Muscle layer of duodenum (tissue), 2 donors: Measurements from ENCODE around the gene STARD8.
"Not testable (repeated sequence)": the region's sequence is repeated elsewhere in the genome, so short reads cannot be mapped to it uniquely, and the experiment has no call there.

Experiments
- H3K27ac ChIP-seq: one replicate; pipeline ENCODE4 v1.7.0; 2013; ENCODE audit warnings: mild to moderate bottlenecking, low read length
- H3K27me3 ChIP-seq: one replicate; pipeline ENCODE4 v1.7.0; 2013; ENCODE audit warnings: low read depth, mild to moderate bottlenecking, control low read depth, low read length
- H3K36me3 ChIP-seq, 2 donors: one replicate each; pipeline ENCODE4 v1.7.0; 2013; ENCODE audit warnings: low read length in 2 of 2, control low read depth in 1 of 2, mild to moderate bottlenecking in 1 of 2; ENCODE audit not compliant: insufficient read depth in 2 of 2, control insufficient read depth in 1 of 2
- H3K4me1 ChIP-seq, 2 donors: one replicate each; pipeline ENCODE4 v1.7.0; 2013; ENCODE audit warnings: low read length in 2 of 2, mild to moderate bottlenecking in 2 of 2, control low read depth in 1 of 2, moderate library complexity in 1 of 2; ENCODE audit not compliant: insufficient read depth in 2 of 2, control insufficient read depth in 1 of 2
- H3K4me3 ChIP-seq, 2 donors: one replicate each; pipeline ENCODE4 v1.7.0; 2013; ENCODE audit warnings: low read length in 2 of 2, low read depth in 1 of 2, mild to moderate bottlenecking in 1 of 2
- H3K9me3 ChIP-seq, 2 donors: one replicate each; pipeline ENCODE4 v1.7.0; 2013; ENCODE audit warnings: low read length in 2 of 2, control low read depth in 1 of 2, mild to moderate bottlenecking in 1 of 2; ENCODE audit not compliant: control insufficient read depth in 1 of 2
- donor health status: healthy.

Gene STARD8

GRCh38 chrX:68741864-68742263, 94.4 kb downstream of the STARD8 start:
- H3K9me3 ChIP-seq, H3K27me3 ChIP-seq, H3K36me3 ChIP-seq, H3K4me1 ChIP-seq, H3K27ac ChIP-seq, H3K4me3 ChIP-seq: not testable (repeated sequence)

GRCh38 chrX:68743754-68744153, 96.3 kb downstream of the STARD8 start:
- no peak overlapping the region for H3K27ac ChIP-seq

GRCh38 chrX:68746988-68747387, 99.5 kb downstream of the STARD8 start:
- no peaks in the 10 kb centered on the region for H3K9me3 ChIP-seq
- H3K27ac ChIP-seq: no peak overlapping the region

More at GRCh38 chrX:68743754-68744153, 96.3 kb downstream of the STARD8 start:
- Histone ChIP-seq H3K4me1 (no peaks in the 10 kb centered on the region), H3K36me3 (no peaks in the 10 kb centered on the region), H3K9me3 (no peaks in the 10 kb centered on the region), H3K27me3 (no peaks in the 10 kb centered on the region), H3K4me3 (no peak overlapping the region)

GRCh38 chrX:68748030-68748429, 100.6 kb downstream of the STARD8 start:
- H3K36me3 ChIP-seq: no peaks in the 10 kb centered on the region
- no peaks in the 10 kb centered on the region for H3K4me1 ChIP-seq
- no peaks in the 10 kb centered on the region for H3K9me3 ChIP-seq

More at GRCh38 chrX:68746988-68747387, 99.5 kb downstream of the STARD8 start:
- no peaks in the 10 kb centered on the region for H3K36me3 ChIP-seq
- no peak overlapping the region for H3K4me3 ChIP-seq
- H3K4me1 ChIP-seq: no peaks in the 10 kb centered on the region
- no peaks in the 10 kb centered on the region for H3K27me3 ChIP-seq

DNA sequence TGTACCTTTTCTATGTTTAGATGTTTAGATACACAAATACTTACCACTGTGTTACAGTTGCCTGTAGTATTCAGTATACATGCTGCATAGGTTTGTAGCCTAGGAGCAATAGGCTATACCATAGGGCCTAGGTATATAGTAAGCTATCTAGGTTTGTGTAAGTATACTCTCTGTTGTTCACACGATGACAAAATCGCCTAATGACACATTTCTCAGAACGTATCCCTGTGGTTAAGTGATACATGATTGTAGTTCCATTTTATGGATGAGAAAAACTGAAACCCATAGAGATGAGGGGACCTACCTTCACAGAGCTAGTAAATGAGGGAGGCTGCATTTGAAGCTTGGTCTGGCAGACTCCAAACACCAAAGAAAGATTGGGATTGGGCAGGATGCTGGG, 102.0 kb downstream of the STARD8 start:
- Histone ChIP-seq H3K27me3 (no peaks in the 10 kb centered on the region), H3K9me3 (no peaks in the 10 kb centered on the region), H3K27ac (no peak overlapping the region), H3K4me1 (no peaks in the 10 kb centered on the region), H3K4me3 (no peak overlapping the region), H3K36me3 (no peaks in the 10 kb centered on the region)

More at GRCh38 chrX:68748030-68748429, 100.6 kb downstream of the STARD8 start:
- Histone ChIP-seq H3K4me3 (no peak overlapping the region), H3K27ac (no peak overlapping the region), H3K27me3 (no peaks in the 10 kb centered on the region)

GRCh38 chrX:68750316-68750715, 102.8 kb downstream of the STARD8 start:
- H3K4me1 ChIP-seq: no peaks in the 10 kb centered on the region

GRCh38 chrX:68751372-68751771, 103.9 kb downstream of the STARD8 start:
- Histone ChIP-seq H3K36me3 (no peaks in the 10 kb centered on the region), H3K27me3 (no peaks in the 10 kb centered on the region), H3K4me1 (no peaks in the 10 kb centered on the region), H3K4me3 (no peak overlapping the region), H3K9me3 (no peaks in the 10 kb centered on the region), H3K27ac (no peak overlapping the region)

More at GRCh38 chrX:68750316-68750715, 102.8 kb downstream of the STARD8 start:
- Histone ChIP-seq H3K9me3 (no peaks in the 10 kb centered on the region), H3K27ac (no peak overlapping the region), H3K27me3 (no peaks in the 10 kb centered on the region), H3K36me3 (no peaks in the 10 kb centered on the region), H3K4me3 (no peak overlapping the region)

DNA sequence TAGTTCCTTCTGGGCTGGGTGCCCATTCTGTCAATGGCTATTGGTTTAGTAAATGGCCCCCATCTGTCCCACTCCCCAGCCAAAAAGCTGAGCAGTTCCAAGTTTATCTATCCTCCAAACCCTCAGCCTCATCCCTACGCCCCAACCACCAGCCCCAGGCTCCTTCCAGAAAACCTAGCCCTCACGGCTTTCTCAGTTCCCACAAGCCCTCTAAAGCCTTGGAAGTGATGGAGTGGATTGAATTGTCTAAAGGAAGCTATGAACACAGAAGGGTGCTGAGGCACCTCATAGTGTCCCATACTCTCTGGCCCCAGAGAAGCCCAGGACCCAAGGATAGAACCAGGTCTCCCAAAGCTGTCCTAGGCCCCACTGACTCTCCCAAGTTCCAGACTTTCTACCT, 105.8 kb downstream of the STARD8 start:
- H3K36me3 ChIP-seq: no peaks in the 10 kb centered on the region
- H3K27ac ChIP-seq: no peak overlapping the region
- no peaks in the 10 kb centered on the region for H3K9me3 ChIP-seq
- no peaks in the 10 kb centered on the region for H3K4me1 ChIP-seq
- no peaks in the 10 kb centered on the region for H3K27me3 ChIP-seq
- H3K4me3 ChIP-seq: no peak overlapping the region

DNA sequence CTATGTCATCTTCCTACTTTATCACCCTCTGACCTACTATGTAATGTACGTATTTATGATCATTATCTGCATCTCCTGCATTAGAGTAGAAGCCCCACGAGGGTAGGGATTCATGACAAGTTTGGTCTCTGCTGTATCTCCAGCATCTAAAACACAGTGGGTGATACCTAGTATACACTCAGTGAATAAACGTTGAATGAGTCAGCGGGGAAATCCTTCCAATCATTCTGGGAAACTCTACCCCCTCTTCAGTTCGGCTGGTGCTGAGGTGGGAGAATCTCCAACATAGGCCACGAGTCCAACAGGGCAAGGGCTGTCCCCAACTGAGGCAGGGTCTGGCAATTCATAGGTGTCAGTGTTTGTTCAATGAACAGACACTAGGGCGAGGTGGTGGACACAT, 106.9 kb downstream of the STARD8 start:
- Histone ChIP-seq H3K4me1 (no peaks in the 10 kb centered on the region), H3K27me3 (no peaks in the 10 kb centered on the region), H3K9me3 (no peaks in the 10 kb centered on the region), H3K36me3 (no peaks in the 10 kb centered on the region), H3K27ac (no peak overlapping the region), H3K4me3 (no peak overlapping the region)

- Histone ChIP-seq H3K4me3 (no peak overlapping the region), H3K36me3 (no peaks in the 10 kb centered on the region), H3K9me3 (no peaks in the 10 kb centered on the region), H3K27me3 (no peaks in the 10 kb centered on the region), H3K27ac (no peak overlapping the region), H3K4me1 (no peaks in the 10 kb centered on the region)
These were observed 108.2 kb downstream of the STARD8 start for GRCh38 chrX:68755616-68756125.

GRCh38 chrX:68757331-68757730, 109.9 kb downstream of the STARD8 start:
- no peaks in the 10 kb centered on the region for H3K9me3 ChIP-seq

GRCh38 chrX:68757731-68758130, 110.3 kb downstream of the STARD8 start:
- Histone ChIP-seq H3K27me3 (no peaks in the 10 kb centered on the region), H3K4me1 (no peaks in the 10 kb centered on the region), H3K4me3 (no peak overlapping the region), H3K36me3 (no peaks in the 10 kb centered on the region), H3K27ac (no peak overlapping the region), H3K9me3 (no peaks in the 10 kb centered on the region)

More at GRCh38 chrX:68757331-68757730, 109.9 kb downstream of the STARD8 start:
- H3K27me3 ChIP-seq: no peaks in the 10 kb centered on the region
- H3K27ac ChIP-seq: no peak overlapping the region
- no peak overlapping the region for H3K4me3 ChIP-seq
- no peaks in the 10 kb centered on the region for H3K4me1 ChIP-seq
- H3K36me3 ChIP-seq: no peaks in the 10 kb centered on the region
